Measurements from ENCODE around the gene WDCP.
A peak's percentile ranks its signal among the peaks of the same experiment; 100 is the strongest.

The WDCP gene

GRCh38 chr2:24048769-24049484, 1.7 kb upstream of the WDCP start (continued):
- TF ChIP-seq CREB5 (CRISPR knock-in tag; IDR thresholded peaks at IDR 0.05; ENCODE audit: low read depth) (no peak), ZNF70 (CRISPR knock-in tag; IDR thresholded peaks at IDR 0.05) (no peak), BACH2 (CRISPR knock-in tag; IDR thresholded peaks at IDR 0.05; ENCODE audit: borderline replicate concordance) (no peak), ZNF565 (CRISPR knock-in tag; conservative IDR thresholded peaks at IDR 0.05; ENCODE audit: low read depth) (no peak), RARB (CRISPR knock-in tag; IDR thresholded peaks at IDR 0.05) (no peak), ESRRG (CRISPR knock-in tag; IDR thresholded peaks at IDR 0.05) (no peak), SNAI2 (CRISPR knock-in tag; IDR thresholded peaks at IDR 0.05) (no peak)

DNA sequence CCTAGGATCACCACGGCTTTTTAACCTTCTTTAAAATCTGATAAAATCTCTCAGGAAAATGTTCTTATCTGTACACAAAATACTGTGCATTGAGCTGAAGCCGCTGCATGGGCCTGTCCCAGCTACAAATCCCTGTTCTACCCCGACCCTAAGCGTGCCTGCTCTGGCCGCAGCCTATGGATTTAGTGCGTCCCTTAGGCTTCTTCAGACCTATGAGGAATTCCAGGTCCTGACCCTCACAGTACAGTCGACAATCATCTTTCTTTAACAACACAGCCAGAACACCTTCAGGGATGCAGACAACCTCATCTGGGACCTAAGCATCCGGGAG, 477 bp upstream of the WDCP start:
- peak; percentile 2 for ATAC-seq
- TF ChIP-seq CREB5 (CRISPR knock-in tag; IDR thresholded peaks at IDR 0.05; ENCODE audit: low read depth) (no peak), PPARA (CRISPR knock-in tag; IDR thresholded peaks at IDR 0.05; ENCODE audit: borderline replicate concordance) (no peak), ISL1 (CRISPR knock-in tag; IDR thresholded peaks at IDR 0.05) (no peak), GLIS3 (CRISPR knock-in tag; IDR thresholded peaks at IDR 0.05) (no peak), TSHZ2 (CRISPR knock-in tag; IDR thresholded peaks at IDR 0.05) (no peak), POU6F1 (CRISPR knock-in tag; IDR thresholded peaks at IDR 0.05; ENCODE audit: borderline replicate concordance, low read depth) (no peak), TOX (CRISPR knock-in tag; IDR thresholded peaks at IDR 0.05; ENCODE audit: borderline replicate concordance) (no peak), ESRRG (CRISPR knock-in tag; IDR thresholded peaks at IDR 0.05) (no peak), BACH2 (CRISPR knock-in tag; IDR thresholded peaks at IDR 0.05; ENCODE audit: borderline replicate concordance) (no peak), ZC3H10 (CRISPR knock-in tag; IDR thresholded peaks at IDR 0.05) (no peak), ZNF8 (CRISPR knock-in tag; IDR thresholded peaks at IDR 0.05) (no peak), ZNF70 (CRISPR knock-in tag; IDR thresholded peaks at IDR 0.05) (no peak), ZFP3 (CRISPR knock-in tag; IDR thresholded peaks at IDR 0.05) (no peak), CSDC2 (CRISPR knock-in tag; IDR thresholded peaks at IDR 0.05) (no peak), CSRNP3 (CRISPR knock-in tag; IDR thresholded peaks at IDR 0.05) (no peak), ZNF565 (CRISPR knock-in tag; conservative IDR thresholded peaks at IDR 0.05; ENCODE audit: low read depth) (no peak), ARNTL (CRISPR knock-in tag; IDR thresholded peaks at IDR 0.05; ENCODE audit: borderline replicate concordance, low read depth) (no peak)
- TF ChIP-seq, protein P1, sequence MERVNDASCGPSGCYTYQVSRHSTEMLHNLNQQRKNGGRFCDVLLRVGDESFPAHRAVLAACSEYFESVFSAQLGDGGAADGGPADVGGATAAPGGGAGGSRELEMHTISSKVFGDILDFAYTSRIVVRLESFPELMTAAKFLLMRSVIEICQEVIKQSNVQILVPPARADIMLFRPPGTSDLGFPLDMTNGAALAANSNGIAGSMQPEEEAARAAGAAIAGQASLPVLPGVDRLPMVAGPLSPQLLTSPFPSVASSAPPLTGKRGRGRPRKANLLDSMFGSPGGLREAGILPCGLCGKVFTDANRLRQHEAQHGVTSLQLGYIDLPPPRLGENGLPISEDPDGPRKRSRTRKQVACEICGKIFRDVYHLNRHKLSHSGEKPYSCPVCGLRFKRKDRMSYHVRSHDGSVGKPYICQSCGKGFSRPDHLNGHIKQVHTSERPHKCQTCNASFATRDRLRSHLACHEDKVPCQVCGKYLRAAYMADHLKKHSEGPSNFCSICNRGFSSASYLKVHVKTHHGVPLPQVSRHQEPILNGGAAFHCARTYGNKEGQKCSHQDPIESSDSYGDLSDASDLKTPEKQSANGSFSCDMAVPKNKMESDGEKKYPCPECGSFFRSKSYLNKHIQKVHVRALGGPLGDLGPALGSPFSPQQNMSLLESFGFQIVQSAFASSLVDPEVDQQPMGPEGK (CRISPR knock-in tag; IDR thresholded peaks at IDR 0.05; ENCODE audit: borderline replicate concordance) = no peak
